NCI-H2227 treated with DMSO at 0.1 percent for 48 hours (cell line): ENCODE data around the gene BTNL9.
"Not testable (repeated sequence)": the region's sequence is repeated elsewhere in the genome, so short reads cannot be mapped to it uniquely, and the experiment has no call there.

ENCODE experiments used
- DNase-seq: peaks from one replicate; lab custom pipeline; 2025; lab: John Stamatoyannopoulos, UW

Gene BTNL9

DNA sequence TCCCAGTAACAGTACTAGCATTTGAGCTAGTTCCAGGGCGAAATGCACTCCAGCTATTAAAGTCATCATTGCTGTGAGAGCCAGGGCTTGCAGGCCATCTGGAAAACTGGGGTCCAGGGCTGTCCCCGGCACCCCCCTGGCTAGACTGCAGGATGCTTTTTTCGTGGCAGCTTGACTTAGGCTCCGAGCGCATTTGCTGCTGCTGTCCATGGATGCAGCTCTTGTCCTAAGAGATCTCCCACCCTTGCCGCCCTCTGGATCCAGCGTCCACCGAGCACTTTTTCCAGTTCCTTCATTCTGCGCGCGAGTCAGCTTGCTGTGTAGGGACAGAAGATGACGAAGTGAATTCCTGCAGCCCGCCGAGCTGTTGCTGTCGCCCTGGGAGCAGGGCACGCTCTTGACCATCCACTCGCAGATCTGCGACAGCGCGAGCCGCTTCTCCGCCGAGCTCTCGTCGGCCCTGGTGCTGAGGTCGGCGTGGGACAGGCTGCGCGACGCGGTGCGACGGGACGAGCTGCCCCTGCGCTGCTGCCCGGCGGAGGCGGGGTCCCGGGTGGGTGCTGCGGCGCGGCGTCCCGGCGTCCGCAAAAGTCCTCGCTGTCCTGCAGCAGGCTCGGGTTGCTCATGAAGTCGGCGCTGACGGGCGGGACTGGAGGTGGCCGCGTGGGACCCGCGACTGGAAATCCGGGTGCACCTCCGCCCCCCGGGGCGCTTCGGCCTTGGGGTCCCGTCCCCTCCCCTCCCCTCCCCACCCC lies 60.2 kb downstream of the BTNL9 start:
- DNase-seq, result no peak

DNA sequence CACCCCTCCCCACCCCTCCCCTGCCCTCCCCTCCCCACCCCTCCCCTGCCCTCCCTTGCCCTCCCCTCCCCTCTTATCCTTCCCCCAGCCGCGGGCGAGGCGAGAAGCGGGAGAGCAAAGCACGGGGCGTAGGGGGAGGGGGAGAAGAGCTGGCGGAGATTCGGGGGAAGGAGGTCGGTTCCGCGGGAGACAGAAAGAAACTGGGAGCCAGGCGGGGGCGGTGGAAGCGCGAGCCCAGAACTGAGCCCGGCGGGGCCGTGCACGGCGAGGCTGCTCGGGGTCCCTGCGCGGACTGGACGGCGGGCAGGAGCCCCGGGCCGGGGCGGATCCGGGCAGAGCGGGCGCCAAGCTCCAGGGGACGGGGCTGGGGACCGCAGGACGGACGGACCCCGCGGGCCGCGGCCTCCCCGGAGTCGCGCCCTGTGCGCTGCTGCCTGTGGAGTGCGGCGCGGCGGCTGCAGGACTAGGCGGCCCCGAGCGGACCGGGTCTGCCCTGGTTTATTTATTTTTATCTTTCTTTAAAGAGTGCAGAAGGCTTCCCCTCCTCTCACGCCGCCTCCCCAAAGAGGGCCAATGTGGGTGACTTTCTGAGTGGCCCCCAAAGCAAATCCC lies 61.1 kb downstream of the BTNL9 start:
- DNase-seq, result not testable (repeated sequence)

- DNase-seq, result not testable (repeated sequence)
These were observed 62.0 kb downstream of the BTNL9 start for GRCh38 chr5:181101930-181102674.

DNA sequence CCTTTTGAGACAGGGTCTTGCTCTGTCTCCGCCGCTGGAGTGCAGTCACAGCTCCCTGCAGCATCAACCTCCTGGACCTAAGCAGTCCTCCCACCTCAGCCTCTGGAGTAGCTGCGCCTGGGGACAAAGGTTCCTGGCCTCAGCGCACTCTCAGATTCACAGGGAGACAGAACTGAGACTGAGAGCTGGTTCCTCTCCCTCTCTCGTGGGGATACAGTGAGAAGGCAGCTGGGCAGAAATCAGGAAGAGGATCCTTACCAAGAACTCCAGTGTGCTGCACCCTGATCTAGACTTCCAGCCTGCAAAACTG lies 64.1 kb downstream of the BTNL9 start:
- DNase-seq, result not testable (repeated sequence)

GRCh38 chr5:181104606-181105390 lies 64.7 kb downstream of the BTNL9 start:
- DNase-seq, result not testable (repeated sequence)

DNA sequence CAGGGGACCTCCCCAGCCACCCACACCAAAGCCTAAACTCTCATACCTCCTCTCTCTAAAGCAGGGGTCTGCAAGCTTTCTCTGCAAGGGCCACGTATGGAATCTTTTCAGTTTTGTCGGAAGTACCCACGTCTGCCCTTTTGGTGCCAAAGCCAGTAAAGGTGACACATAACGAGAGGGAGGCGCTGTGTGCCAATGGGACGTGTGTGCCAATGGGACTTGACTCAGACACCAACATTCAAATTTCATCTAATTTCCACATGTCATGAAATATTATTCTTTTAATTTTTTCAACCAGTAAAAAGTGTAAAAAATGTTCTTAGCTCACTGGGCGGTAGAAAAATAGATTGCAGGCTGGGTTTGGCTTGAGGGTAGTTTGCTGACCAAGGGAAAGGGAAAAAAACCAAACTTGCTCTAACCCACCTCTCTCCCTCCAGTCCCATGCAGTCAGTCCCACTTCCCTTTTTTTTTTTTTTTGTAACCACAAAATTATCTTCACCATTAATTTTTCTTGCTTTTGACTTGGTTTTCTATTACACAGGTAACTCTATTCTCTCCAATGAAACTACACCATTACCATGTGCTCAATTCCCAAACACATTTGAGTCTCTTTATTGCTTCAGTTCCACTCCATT lies 65.4 kb downstream of the BTNL9 start:
- DNase-seq, result no peak

DNA sequence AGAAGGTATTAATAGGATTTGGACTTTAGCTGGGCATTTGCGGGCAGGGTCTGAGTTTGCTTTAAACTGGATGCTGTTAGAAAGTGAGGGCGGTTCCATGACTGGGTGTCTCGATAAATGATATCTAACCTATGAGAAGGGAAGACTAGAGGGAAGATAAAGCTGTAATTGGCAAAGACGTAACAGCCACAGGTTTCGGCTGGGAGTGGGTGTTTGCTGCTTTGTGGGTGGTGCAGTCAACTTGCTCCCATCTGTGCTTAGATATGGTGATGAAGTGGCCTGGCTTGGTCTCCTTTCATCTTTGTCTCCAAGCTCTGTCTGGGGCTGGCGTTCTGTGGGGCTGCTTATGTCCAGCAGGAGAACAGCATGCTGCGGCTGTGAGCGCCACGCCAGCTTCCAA lies 67.6 kb downstream of the BTNL9 start:
- DNase-seq, result no peak

- DNase-seq, result no peak
These were observed 68.6 kb downstream of the BTNL9 start for GRCh38 chr5:181108578-181109165.

DNA sequence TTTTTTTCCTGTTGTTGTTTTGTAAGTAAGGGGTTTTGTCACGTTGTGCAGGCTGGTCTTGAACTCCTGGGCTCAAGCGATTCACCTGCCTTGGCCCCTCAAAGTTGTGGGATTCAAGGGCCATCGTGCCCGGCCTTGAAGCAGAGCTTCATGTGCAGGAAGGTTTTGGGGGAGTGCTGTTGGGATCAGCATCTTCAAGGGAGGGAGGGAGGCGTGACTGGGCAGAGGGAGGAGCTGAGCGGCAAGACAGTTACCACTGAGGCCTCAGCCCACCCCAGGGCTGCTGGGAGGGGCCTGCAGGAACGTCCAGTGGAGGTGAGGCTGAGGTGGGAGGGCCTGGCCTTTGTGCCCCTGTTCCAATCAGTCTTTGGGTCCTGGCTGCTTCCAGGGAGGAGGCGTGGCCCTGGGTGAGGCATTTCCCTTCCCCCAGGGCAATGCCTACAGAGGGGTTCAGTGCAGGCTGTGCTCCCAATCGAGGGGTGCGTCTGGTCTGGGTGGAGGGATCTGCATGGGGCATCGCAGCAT lies 69.5 kb downstream of the BTNL9 start:
- DNase-seq, result no peak

DNA sequence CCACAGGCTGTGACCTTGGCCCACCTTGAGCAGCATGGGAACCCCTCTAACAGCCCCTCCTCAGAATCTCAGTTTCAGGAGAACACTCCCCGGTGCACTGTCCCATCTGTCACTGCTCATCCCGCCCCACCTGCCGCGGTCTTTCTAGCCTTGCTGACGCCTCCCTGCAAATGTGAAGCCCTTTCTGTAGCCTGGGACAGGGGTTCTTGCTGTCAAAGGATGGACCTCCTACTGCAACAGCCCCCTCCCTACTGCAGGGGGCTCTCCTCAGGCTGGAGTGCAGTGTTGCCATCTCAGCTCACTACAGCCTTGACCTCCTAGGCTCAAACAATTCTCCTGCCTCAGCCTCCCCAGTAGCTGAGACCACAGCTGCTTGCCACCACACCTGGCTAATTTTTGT lies 70.9 kb downstream of the BTNL9 start:
- DNase-seq, result no peak
